H1 (cell line): ENCODE results near the gene EEF1AKMT1. TPM values are rescaled to one million over a fixed set of nuclear protein-coding genes. Genes with fewer than 3 reads are reported as not detected.

Experiments used
- CTCF ChIA-PET: fragments of 300-600 bp; sonication (Branson Sonifier 250); formaldehyde crosslinking; loops from one replicate; lab custom pipeline; 2021; ENCODE audit not compliant: partially characterized antibody; lab: Charles Lee
- POLR2A ChIA-PET: fragments of 300-600 bp; sonication (Branson Sonifier 250); formaldehyde crosslinking; loops from one replicate; lab custom pipeline; 2021; ENCODE audit warnings: inconsistent platforms; ENCODE audit not compliant: partially characterized antibody; lab: Charles Lee
- DNase-seq, 2 experiments: peaks; one replicate each; pipeline versions ENCODE4 v3.0.0 to v3.0.0-alpha.2; 2010 to 2022; ENCODE audit warnings: low spot score in 2 of 2, low read depth in 1 of 2, mixed read lengths in 1 of 2
- FAIRE-seq: peaks from 2 replicates; lab custom pipeline; 2011; peaks lifted over from hg19 to GRCh38; lab: Jason Lieb, UNC
- H2AFZ ChIP-seq: 2 replicates; pipeline ENCODE4 v1.8.1; 2012; ENCODE audit warnings: low read length, inconsistent platforms
- H2AK5ac ChIP-seq: 2 replicates; pipeline ENCODE4 v1.6.1; 2013; ENCODE audit warnings: low read depth, low read length
- H2BK120ac ChIP-seq: replicated peaks from 2 replicates; pipeline ENCODE3; 2013; ENCODE audit warnings: low read depth, low read length, inconsistent platforms
- H2BK12ac ChIP-seq: 2 replicates; pipeline ENCODE4 v1.6.1; 2013; ENCODE audit warnings: low read depth, low read length
- H2BK15ac ChIP-seq: 2 replicates; pipeline ENCODE4 v1.6.1; 2013; ENCODE audit warnings: low read length
- H2BK20ac ChIP-seq: 2 replicates; pipeline ENCODE4 v1.6.1; 2013; ENCODE audit warnings: low read length
- H2BK5ac ChIP-seq: 2 replicates; pipeline ENCODE4 v1.6.1; 2013; ENCODE audit warnings: low read depth, low read length
- H3K14ac ChIP-seq: 2 replicates; pipeline ENCODE4 v1.6.1; 2013; ENCODE audit warnings: inconsistent platforms; ENCODE audit not compliant: insufficient read length
- H3K18ac ChIP-seq: 2 replicates; pipeline ENCODE4 v1.6.1; 2013; ENCODE audit warnings: low read length; ENCODE audit errors: extremely low read depth
- H3K23ac ChIP-seq: 2 replicates; pipeline ENCODE4 v1.6.1; 2013; ENCODE audit warnings: inconsistent platforms; ENCODE audit not compliant: insufficient read length
- H3K23me2 ChIP-seq: 2 replicates; pipeline ENCODE4 v1.6.1; 2013; ENCODE audit warnings: low read depth, low read length
- H3K27ac ChIP-seq: 2 replicates; pipeline ENCODE4 v1.6.1; 2011; ENCODE audit warnings: low read depth, low read length, inconsistent platforms
- H3K27me3 ChIP-seq, 4 experiments: replicated peaks in 1 of 4; 1 replicate in 1 of 4; 2 replicates in 3 of 4; pipeline versions ENCODE4 v1.6.1 to v1.8.1; 2011 to 2013; ENCODE audit warnings: low read length in 3 of 4, mild to moderate bottlenecking in 3 of 4, inconsistent platforms in 2 of 4, mixed read lengths in 2 of 4, moderate library complexity in 1 of 4; ENCODE audit not compliant: control insufficient read depth in 3 of 4, insufficient read depth in 3 of 4; ENCODE audit errors: extremely low read depth in 1 of 4
- H3K36me3 ChIP-seq, 4 experiments: 2 replicates each; pipeline versions ENCODE4 v1.6.1 to v1.8.1; 2011 to 2013; ENCODE audit warnings: mild to moderate bottlenecking in 4 of 4, low read length in 3 of 4, moderate library complexity in 2 of 4, control low read depth in 1 of 4, inconsistent platforms in 1 of 4; ENCODE audit not compliant: insufficient read depth in 4 of 4, control insufficient read depth in 2 of 4
- H3K4ac ChIP-seq: replicated peaks from 2 replicates; pipeline ENCODE3; 2013; ENCODE audit warnings: low read length, low read depth, mixed read lengths, inconsistent platforms; ENCODE audit not compliant: insufficient read length
- H3K4me1 ChIP-seq, 4 experiments: replicated peaks in 1 of 4; 1 replicate in 1 of 4; 2 replicates in 3 of 4; pipeline versions ENCODE4 v1.6.1 to v1.8.1; 2011 to 2013; ENCODE audit warnings: low read length in 3 of 4, inconsistent platforms in 2 of 4, mixed read lengths in 1 of 4; ENCODE audit not compliant: insufficient read depth in 4 of 4, control insufficient read depth in 3 of 4
- H3K4me2 ChIP-seq, 2 experiments: 2 replicates each; pipeline versions ENCODE4 v1.6.1 to v1.8.1; 2011 to 2013; ENCODE audit warnings: low read depth in 2 of 2, low read length in 2 of 2, control low read depth in 1 of 2, inconsistent platforms in 1 of 2, mild to moderate bottlenecking in 1 of 2; ENCODE audit not compliant: insufficient read depth in 1 of 2
- H3K4me3 ChIP-seq, 4 experiments: fragments of 200-600, 300-600 bp in 1 of 4; sonication (generic), shearing (Covaris generic), sonication (Bioruptor Twin) in 1 of 4; 2 replicates each; pipeline versions ENCODE4 v1.5.1 to v1.8.1; 2011 to 2016; ENCODE audit warnings: low read length in 4 of 4, low read depth in 3 of 4, control low read depth in 2 of 4, inconsistent platforms in 2 of 4, mild to moderate bottlenecking in 2 of 4, mixed read lengths in 1 of 4, moderate library complexity in 1 of 4; ENCODE audit not compliant: insufficient read depth in 2 of 4; ENCODE audit errors: extremely low read depth in 1 of 4
- H3K56ac ChIP-seq: replicated peaks from 2 replicates; pipeline ENCODE3; 2013; ENCODE audit warnings: low read depth, mild to moderate bottlenecking, mixed read lengths, low read length, inconsistent platforms; ENCODE audit not compliant: insufficient read length
- H3K79me1 ChIP-seq: 2 replicates; pipeline ENCODE4 v1.6.1; 2013; ENCODE audit warnings: low read depth, low read length, control low read depth
- H3K79me2 ChIP-seq, 2 experiments: 2 replicates each; pipeline versions ENCODE4 v1.6.1 to v1.8.1; 2012 to 2013; ENCODE audit warnings: low read length in 2 of 2, mild to moderate bottlenecking in 2 of 2, inconsistent platforms in 1 of 2; ENCODE audit not compliant: insufficient read depth in 2 of 2, control insufficient read depth in 1 of 2
- H3K9ac ChIP-seq, 4 experiments: replicated peaks in 1 of 4; 1 replicate in 1 of 4; 2 replicates in 3 of 4; pipeline versions ENCODE4 v1.6.1 to v1.8.1; 2011 to 2013; ENCODE audit warnings: low read depth in 3 of 4, low read length in 3 of 4, control low read depth in 2 of 4, mild to moderate bottlenecking in 2 of 4, moderate library complexity in 2 of 4, inconsistent platforms in 1 of 4; ENCODE audit errors: extremely low read depth in 1 of 4
- H3K9me3 ChIP-seq, 2 experiments: 2 replicates each; pipeline versions ENCODE4 v1.6.1 to v1.8.1; 2012 to 2013; ENCODE audit warnings: mild to moderate bottlenecking in 2 of 2, moderate library complexity in 2 of 2, control low read depth in 1 of 2, inconsistent platforms in 1 of 2, low read depth in 1 of 2, low read length in 1 of 2, mixed read lengths in 1 of 2; ENCODE audit not compliant: insufficient read depth in 2 of 2
- H4K20me1 ChIP-seq, 2 experiments: replicated peaks in 1 of 2; 2 replicates each; pipeline versions ENCODE3 to v1.8.1; 2011 to 2013; ENCODE audit warnings: inconsistent platforms in 2 of 2, low read length in 2 of 2, mild to moderate bottlenecking in 1 of 2; ENCODE audit not compliant: insufficient read depth in 2 of 2, control insufficient read depth in 1 of 2
- H4K5ac ChIP-seq: 2 replicates; pipeline ENCODE4 v1.6.1; 2013; ENCODE audit warnings: low read length, low read depth, mixed read lengths, inconsistent platforms; ENCODE audit not compliant: insufficient read length
- H4K8ac ChIP-seq: 2 replicates; pipeline ENCODE4 v1.8.0; 2013; ENCODE audit warnings: mild to moderate bottlenecking, moderate library complexity, low read length, inconsistent platforms; ENCODE audit not compliant: insufficient read depth; ENCODE audit errors: extremely low read depth
- H4K91ac ChIP-seq: replicated peaks from 2 replicates; pipeline ENCODE3; 2013; ENCODE audit warnings: low read length, mixed read lengths, inconsistent platforms; ENCODE audit not compliant: insufficient read length
- BCL11A ChIP-seq, 2 experiments: IDR thresholded peaks; one replicate each; pipeline ENCODE4 v1.6.1; 2011; ENCODE audit warnings: low read depth in 2 of 2, low read length in 2 of 2, mild to moderate bottlenecking in 2 of 2
- TCF12 ChIP-seq: IDR thresholded peaks from 2 replicates; pipeline ENCODE4 v1.6.1; 2011; ENCODE audit warnings: low read depth, mild to moderate bottlenecking, low read length
- YY1 ChIP-seq: IDR thresholded peaks from 2 replicates; pipeline ENCODE4 v1.6.1; 2011; ENCODE audit warnings: low read depth, mild to moderate bottlenecking, low read length
- WGBS, 2 experiments: shearing (Covaris generic) in 1 of 2; methylation state at CpG; one replicate each; pipeline versions ENCODE4 v1.1.6 to v1.1.7; 2013 to 2015; ENCODE audit warnings: low lambda C conversion rate in 2 of 2, mixed read lengths in 2 of 2, inconsistent platforms in 1 of 2, low coverage in 1 of 2, missing lambda C conversion rate in 1 of 2; ENCODE audit not compliant: insufficient replicate concordance in 2 of 2, insufficient coverage in 1 of 2, insufficient read length in 1 of 2; ENCODE audit errors: extremely low coverage in 1 of 2, missing lambda C conversion rate in 1 of 2; 5-methylcytosine and 5-hydroxymethylcytosine counted together
- polyA plus RNA-seq, 7 experiments: library from polyadenylated mRNA; depleted of rRNA in 3 of 7; stranded (reverse) in 5 of 7; unstranded in 2 of 7; fragments of >200 nt in 5 of 7; fragments of 200-250 nt in 2 of 7; gene quantifications; 1 replicate in 5 of 7; 2 replicates in 1 of 7; 4 replicates in 1 of 7; pipeline versions ENCODE4 v1.2.1 to v1.2.3, GENCODE V29; 2011 to 2013; ENCODE audit warnings: missing spikeins in 2 of 7, mixed read lengths in 2 of 7
- total RNA-seq: library from RNA; stranded (reverse); fragmentation: NEBNext Ultra II Directional; extraction: Animal tissue kit (Norgen Biotek cat#: 25700); gene quantifications from 2 replicates; pipeline ENCODE4 v1.2.1, GENCODE V29; 2021

EEF1AKMT1 gene
- total and polyA plus RNA-seq, 2 of the 8 experiments (the other 6 are each of a cell fraction or from before 2014, with no cell fraction given): 3.1 to 4.1 TPM

DNA sequence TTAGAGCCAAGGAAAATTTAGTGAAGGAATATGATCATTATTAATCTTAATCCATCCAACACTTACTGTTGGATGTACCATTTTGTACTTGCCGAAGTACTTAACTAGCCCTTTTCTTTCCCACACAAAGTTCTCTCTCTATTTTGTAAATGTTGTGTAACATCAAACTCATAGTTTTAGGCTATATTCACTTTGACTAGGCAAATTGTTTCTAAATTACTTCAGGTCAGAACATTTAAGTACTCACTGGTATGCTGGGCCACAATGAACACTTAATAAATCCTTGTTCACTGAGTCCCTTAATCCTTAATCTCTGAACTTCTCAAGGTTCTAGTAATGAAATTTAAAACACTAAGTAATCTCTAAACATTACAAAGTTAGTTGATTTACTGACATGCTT lies 49.3 kb upstream of the EEF1AKMT1 start:
- Histone ChIP-seq H2BK12ac (no peak overlapping the region), H3K79me1 (no peaks in the 10 kb centered on the region), H4K91ac (no peak overlapping the region), H2BK5ac (no peak overlapping the region), H3K79me2 (peaks cover 0 to 3% of the 10 kb centered on the region in 2 experiments; a peak in 1 of 4 replicates), H2BK15ac (no peak overlapping the region), H2AK5ac (no peak overlapping the region), H3K23me2 (no peaks in the 10 kb centered on the region), H4K8ac (no peak overlapping the region), H3K18ac (no peak overlapping the region), H3K23ac (no peak overlapping the region), H3K4me3 (no peak overlapping the region), H3K4me2 (no peak overlapping the region), H4K20me1 (no peaks in the 10 kb centered on the region), H2AFZ (no peak overlapping the region), H3K4ac (no peak overlapping the region), H3K56ac (no peak overlapping the region), H2BK120ac (no peak overlapping the region), H4K5ac (no peak overlapping the region), H3K4me1 (peaks cover 0 to 2% (median under 1%) of the 10 kb centered on the region in 4 experiments; a peak in 2 of 7 replicates), H3K27me3 (no peaks in the 10 kb centered on the region), H3K27ac (no peak overlapping the region), H2BK20ac (no peak overlapping the region), H3K9me3 (no peaks in the 10 kb centered on the region), H3K14ac (no peak overlapping the region), H3K9ac (no peak overlapping the region)
- ChIA-PET CTCF (interaction anchor here (0.5 to 1.6 kb wide), 3 partner anchors 101 to 327 kb away, joined by 3 to 8 read pairs (median 4); no protein-coding TSS in a partner anchor), POLR2A (no interaction called here)
- no peak for DNase-seq
- 89% methylated on average over 1 of the region's 1 CpG; no CpG with 5 or more reads in 1 of the 2 experiments for WGBS, 2 experiments
- no peak for FAIRE-seq
- TF ChIP-seq BCL11A (IDR thresholded peaks at IDR 0.05; ENCODE audit: low read depth in 2 of 2, low read length in 2 of 2): no peak
- TF ChIP-seq YY1: no peak
- no peak for TF ChIP-seq TCF12
- TF ChIP-seq, all 59 proteins: peak for 0
- H3K36me3 ChIP-seq: peaks cover 0 to 6% (median 0%) of the 10 kb centered on the region in 4 experiments; a peak in 1 of 8 replicates
